ENCODE data around the gene RHCE.

GRCh38 chr1:25461849-25462248, 41.2 kb upstream of the RHCE start:
- no peak for TF ChIP-seq EZH2 (IDR thresholded peaks at IDR 0.05; ENCODE audit: insufficient read depth, low read length)
- TF ChIP-seq, protein P1, sequence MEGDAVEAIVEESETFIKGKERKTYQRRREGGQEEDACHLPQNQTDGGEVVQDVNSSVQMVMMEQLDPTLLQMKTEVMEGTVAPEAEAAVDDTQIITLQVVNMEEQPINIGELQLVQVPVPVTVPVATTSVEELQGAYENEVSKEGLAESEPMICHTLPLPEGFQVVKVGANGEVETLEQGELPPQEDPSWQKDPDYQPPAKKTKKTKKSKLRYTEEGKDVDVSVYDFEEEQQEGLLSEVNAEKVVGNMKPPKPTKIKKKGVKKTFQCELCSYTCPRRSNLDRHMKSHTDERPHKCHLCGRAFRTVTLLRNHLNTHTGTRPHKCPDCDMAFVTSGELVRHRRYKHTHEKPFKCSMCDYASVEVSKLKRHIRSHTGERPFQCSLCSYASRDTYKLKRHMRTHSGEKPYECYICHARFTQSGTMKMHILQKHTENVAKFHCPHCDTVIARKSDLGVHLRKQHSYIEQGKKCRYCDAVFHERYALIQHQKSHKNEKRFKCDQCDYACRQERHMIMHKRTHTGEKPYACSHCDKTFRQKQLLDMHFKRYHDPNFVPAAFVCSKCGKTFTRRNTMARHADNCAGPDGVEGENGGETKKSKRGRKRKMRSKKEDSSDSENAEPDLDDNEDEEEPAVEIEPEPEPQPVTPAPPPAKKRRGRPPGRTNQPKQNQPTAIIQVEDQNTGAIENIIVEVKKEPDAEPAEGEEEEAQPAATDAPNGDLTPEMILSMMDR (IDR thresholded peaks at IDR 0.05; ENCODE audit: insufficient read depth, low read depth, low read length), result no peak
